Muscle of arm (tissue), 12 donors: ENCODE data around the gene KCNH1. TPM values are rescaled to one million over a fixed set of nuclear protein-coding genes. Genes with fewer than 3 reads are reported as not detected.
A peak's percentile ranks its signal among the peaks of the same experiment; 100 is the strongest.

Experiments
- DNase-seq: peaks from one replicate; pipeline ENCODE4 v3.0.0-alpha.2; 2013
- polyA plus RNA-seq, 12 donors: library from polyadenylated mRNA; unstranded; fragments of 120-200 nt; gene quantifications; one replicate each; pipeline ENCODE4 v1.2.1, GENCODE V29; 2013; ENCODE audit not compliant: insufficient read length in 12 of 12

Gene KCNH1
- polyA plus RNA-seq, 12 donors, result 0.19 to 0.63 (median 0.35) TPM; not detected in 2

GRCh38 chr1:210920716-210921694, 212.9 kb downstream of the KCNH1 start:
- DNase-seq, result no peak

- DNase-seq, result no peak
Measured at GRCh38 chr1:210920258-210920657, 213.7 kb downstream of the KCNH1 start.

- no peak for DNase-seq
Measured at GRCh38 chr1:210918893-210919292, 215.1 kb downstream of the KCNH1 start.

GRCh38 chr1:210917560-210918169, 216.3 kb downstream of the KCNH1 start:
- DNase-seq, result no peak

- DNase-seq, result no peak
Measured at GRCh38 chr1:210916548-210916947, 217.4 kb downstream of the KCNH1 start.

- DNase-seq, result peak; percentile 19
Measured at GRCh38 chr1:210915890-210916507, 217.9 kb downstream of the KCNH1 start.

- no peak for DNase-seq
Measured at GRCh38 chr1:210912752-210913151, 221.2 kb downstream of the KCNH1 start.

- DNase-seq, result no peak
Measured at GRCh38 chr1:210910020-210910575, 223.8 kb downstream of the KCNH1 start.

GRCh38 chr1:210908791-210909190, 225.2 kb downstream of the KCNH1 start:
- no peak for DNase-seq

- no peak for DNase-seq
Measured at GRCh38 chr1:210908257-210908656, 225.7 kb downstream of the KCNH1 start.

- DNase-seq, result no peak
Measured at GRCh38 chr1:210907251-210907805, 226.6 kb downstream of the KCNH1 start.

GRCh38 chr1:210905944-210906453, 227.9 kb downstream of the KCNH1 start:
- DNase-seq, result no peak

GRCh38 chr1:210905365-210905904, 228.5 kb downstream of the KCNH1 start:
- DNase-seq, result no peak

- no peak for DNase-seq
Measured at GRCh38 chr1:210901981-210902770, 231.8 kb downstream of the KCNH1 start.

- DNase-seq, result no peak
Measured at GRCh38 chr1:210900820-210901219, 233.1 kb downstream of the KCNH1 start.

- DNase-seq, result no peak
Measured at GRCh38 chr1:210900079-210900478, 233.9 kb downstream of the KCNH1 start.

GRCh38 chr1:210899676-210900075, 234.3 kb downstream of the KCNH1 start:
- DNase-seq, result no peak

- DNase-seq, result no peak
Measured at GRCh38 chr1:210898473-210898872, 235.5 kb downstream of the KCNH1 start.

GRCh38 chr1:210883821-210884220, 250.1 kb downstream of the KCNH1 start:
- no peak for DNase-seq

GRCh38 chr1:210882414-210883221, 251.3 kb downstream of the KCNH1 start:
- DNase-seq, result no peak
